Measurements from ENCODE around the gene RPS27L. TPM values are rescaled to one million over a fixed set of nuclear protein-coding genes. Genes with fewer than 3 reads are reported as not detected.

Gene RPS27L
- total RNA-seq, 1 experiment from 2014 or later: 77.0 TPM

DNA sequence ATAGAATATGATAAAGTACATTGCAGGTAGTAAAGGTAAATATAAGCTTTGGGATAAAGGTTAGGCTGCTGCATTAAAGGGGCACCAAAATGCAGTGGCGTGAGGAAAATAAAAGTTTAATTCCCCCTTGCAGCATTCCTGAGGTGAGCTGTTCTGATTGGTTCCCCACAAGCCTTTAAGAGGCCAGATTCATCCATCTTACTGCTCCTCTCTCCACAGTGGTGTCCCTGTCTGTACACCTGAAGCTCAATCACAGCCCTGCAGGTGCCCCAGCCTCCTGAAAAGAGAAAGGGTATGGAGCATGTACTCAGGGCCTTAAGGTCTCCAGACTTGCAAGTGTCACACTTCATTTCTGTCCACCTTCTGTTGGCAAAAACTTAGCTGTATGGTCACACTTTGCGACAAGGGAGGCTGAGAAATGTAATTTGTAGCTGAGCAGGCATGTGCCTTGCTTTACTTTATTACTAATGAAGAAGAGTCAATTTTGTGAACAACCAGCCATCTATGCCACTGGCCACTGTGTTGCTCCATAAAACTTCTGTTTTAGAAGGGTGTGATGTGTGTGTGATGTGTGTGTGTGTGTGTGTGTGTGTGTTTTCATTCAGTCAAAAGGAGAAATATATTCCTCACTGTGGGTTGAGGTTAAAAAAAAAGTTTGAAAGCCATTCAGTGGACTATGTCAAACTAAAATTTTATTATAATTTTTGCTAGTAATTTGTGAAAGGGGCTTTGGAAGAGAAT, 22.9 kb downstream of the RPS27L start:
- Histone ChIP-seq H3K9me3 (ENCODE audit: insufficient read depth, low read depth) (no peaks in the 10 kb centered on the region), H3K36me3 (ENCODE audit: low read depth) (no peaks in the 10 kb centered on the region), H3K79me2 (ENCODE audit: low read depth) (no peaks in the 10 kb centered on the region), H3K27me3 (ENCODE audit: insufficient read depth, low read depth) (no peaks in the 10 kb centered on the region), H3F3A (ENCODE audit: insufficient read depth, low read depth) (no peaks in the 10 kb centered on the region; the same call in 1 of the 2 replicates), H3K27ac (no peak overlapping the region), H3K4me2 (no peak overlapping the region; the same call in 1 of the 2 replicates), H4K20me1 (ENCODE audit: insufficient read depth) (no peaks in the 10 kb centered on the region), H2AFZ (no peak overlapping the region), H3K4me3 (no peak overlapping the region), H3K9me2 (ENCODE audit: insufficient read depth) (no peaks in the 10 kb centered on the region), H3K4me1 (replicated peaks; ENCODE audit: insufficient read depth) (peaks cover 29% of the 10 kb centered on the region)
- intact Hi-C loops (cut with micrococcal nuclease; ENCODE audit: unreplicated experiment): no loop called here
- POLR2A ChIA-PET (ENCODE audit: unreplicated experiment): interaction anchor here (0.6 kb wide), 1 partner anchor 16 kb away, joined by 3 read pairs; no protein-coding TSS in a partner anchor
- no TSS peak for BruUV-seq (replicated peaks)
- no peak for DNase-seq
- TF ChIP-seq, protein P1, sequence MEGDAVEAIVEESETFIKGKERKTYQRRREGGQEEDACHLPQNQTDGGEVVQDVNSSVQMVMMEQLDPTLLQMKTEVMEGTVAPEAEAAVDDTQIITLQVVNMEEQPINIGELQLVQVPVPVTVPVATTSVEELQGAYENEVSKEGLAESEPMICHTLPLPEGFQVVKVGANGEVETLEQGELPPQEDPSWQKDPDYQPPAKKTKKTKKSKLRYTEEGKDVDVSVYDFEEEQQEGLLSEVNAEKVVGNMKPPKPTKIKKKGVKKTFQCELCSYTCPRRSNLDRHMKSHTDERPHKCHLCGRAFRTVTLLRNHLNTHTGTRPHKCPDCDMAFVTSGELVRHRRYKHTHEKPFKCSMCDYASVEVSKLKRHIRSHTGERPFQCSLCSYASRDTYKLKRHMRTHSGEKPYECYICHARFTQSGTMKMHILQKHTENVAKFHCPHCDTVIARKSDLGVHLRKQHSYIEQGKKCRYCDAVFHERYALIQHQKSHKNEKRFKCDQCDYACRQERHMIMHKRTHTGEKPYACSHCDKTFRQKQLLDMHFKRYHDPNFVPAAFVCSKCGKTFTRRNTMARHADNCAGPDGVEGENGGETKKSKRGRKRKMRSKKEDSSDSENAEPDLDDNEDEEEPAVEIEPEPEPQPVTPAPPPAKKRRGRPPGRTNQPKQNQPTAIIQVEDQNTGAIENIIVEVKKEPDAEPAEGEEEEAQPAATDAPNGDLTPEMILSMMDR (conservative IDR thresholded peaks at IDR 0.05): no peak
- no peak for TF ChIP-seq EZH2 (IDR thresholded peaks at IDR 0.05; ENCODE audit: low read depth)
- CTCF ChIA-PET: no interaction called here

DNA sequence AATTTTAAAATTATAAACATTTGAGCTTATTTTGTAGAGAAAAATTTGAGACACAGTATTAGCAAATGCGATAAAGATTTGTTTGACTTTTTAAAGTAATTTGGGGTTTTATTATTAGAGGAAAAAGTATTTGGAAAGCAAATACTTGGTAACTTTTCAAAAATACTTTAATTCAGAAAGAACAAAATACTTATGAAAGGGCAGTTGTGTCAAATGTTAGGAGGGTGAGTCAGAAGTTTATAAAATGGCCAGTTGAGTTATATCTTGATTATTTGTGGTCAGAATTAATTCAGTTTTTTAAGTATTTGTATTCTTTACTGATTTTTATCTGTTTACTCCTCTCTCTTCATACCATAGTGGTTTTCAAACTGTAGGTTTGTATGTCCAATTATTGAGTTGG, 23.5 kb downstream of the RPS27L start:
- H3F3A ChIP-seq (ENCODE audit: insufficient read depth, low read depth): no peaks in the 10 kb centered on the region; the same call in 1 of the 2 replicates
- H3K9me3 ChIP-seq (ENCODE audit: insufficient read depth, low read depth): no peaks in the 10 kb centered on the region
- peak in 1 of 2 experiments; percentile 35 for DNase-seq
- H2AFZ ChIP-seq: no peak overlapping the region
- TF ChIP-seq, protein P1 (conservative IDR thresholded peaks at IDR 0.05): no peak
- TF ChIP-seq EZH2 (IDR thresholded peaks at IDR 0.05; ENCODE audit: low read depth): no peak
- peaks cover 29% of the 10 kb centered on the region for H3K4me1 ChIP-seq (replicated peaks; ENCODE audit: insufficient read depth)
- intact Hi-C loops (cut with micrococcal nuclease; ENCODE audit: unreplicated experiment): no loop called here
- POLR2A ChIA-PET (ENCODE audit: unreplicated experiment): interaction anchor here (0.6 kb wide), 1 partner anchor 17 kb away, joined by 3 read pairs; no protein-coding TSS in a partner anchor
- no peaks in the 10 kb centered on the region for H3K36me3 ChIP-seq (ENCODE audit: low read depth)
- H4K20me1 ChIP-seq (ENCODE audit: insufficient read depth): no peaks in the 10 kb centered on the region
- no peak overlapping the region for H3K4me3 ChIP-seq
- H3K27me3 ChIP-seq (ENCODE audit: insufficient read depth, low read depth): no peaks in the 10 kb centered on the region
- peak overlapping the region; percentile 37 for H3K27ac ChIP-seq
- BruUV-seq (replicated peaks): no TSS peak
- H3K4me2 ChIP-seq: no peak overlapping the region; the same call in 1 of the 2 replicates
- CTCF ChIA-PET: no interaction called here
- H3K79me2 ChIP-seq (ENCODE audit: low read depth): no peaks in the 10 kb centered on the region
- H3K9me2 ChIP-seq (ENCODE audit: insufficient read depth): peaks cover 2% of the 10 kb centered on the region; the same call in 1 of the 2 replicates

DNA sequence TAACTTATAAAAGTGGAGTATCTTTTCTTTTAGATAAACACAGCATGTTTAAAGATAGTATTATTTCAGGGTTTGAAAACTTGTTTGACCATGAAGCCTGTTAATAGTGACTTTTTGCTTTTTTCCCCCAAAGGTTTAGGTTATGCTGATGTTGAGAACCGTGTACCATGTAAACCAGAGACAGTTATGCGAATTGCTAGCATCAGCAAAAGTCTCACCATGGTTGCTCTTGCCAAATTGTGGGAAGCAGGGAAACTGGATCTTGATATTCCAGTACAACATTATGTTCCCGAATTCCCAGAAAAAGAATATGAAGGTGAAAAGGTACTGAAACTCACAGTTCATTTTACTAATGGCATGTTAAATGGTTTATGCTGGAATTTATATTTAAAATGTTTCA, 30.6 kb downstream of the RPS27L start:
- intact Hi-C loops (cut with micrococcal nuclease; ENCODE audit: unreplicated experiment): no loop called here
- no peak overlapping the region for H3K27ac ChIP-seq
- H3K4me2 ChIP-seq: no peak overlapping the region
- no peaks in the 10 kb centered on the region for H3K4me1 ChIP-seq (replicated peaks; ENCODE audit: insufficient read depth)
- CTCF ChIA-PET: no interaction called here
- no peaks in the 10 kb centered on the region for H3K9me3 ChIP-seq (ENCODE audit: insufficient read depth, low read depth)
- H3K9me2 ChIP-seq (ENCODE audit: insufficient read depth): peaks cover 2% of the 10 kb centered on the region; the same call in 1 of the 2 replicates
- no TSS peak for BruUV-seq (replicated peaks)
- H3K4me3 ChIP-seq: no peak overlapping the region
- no peak overlapping the region for H2AFZ ChIP-seq
- POLR2A ChIA-PET (ENCODE audit: unreplicated experiment): no interaction called here
- H3K79me2 ChIP-seq (ENCODE audit: low read depth): no peaks in the 10 kb centered on the region
- no peaks in the 10 kb centered on the region for H3K27me3 ChIP-seq (ENCODE audit: insufficient read depth, low read depth)
- H3F3A ChIP-seq (ENCODE audit: insufficient read depth, low read depth): no peaks in the 10 kb centered on the region; the same call in 1 of the 2 replicates
- H4K20me1 ChIP-seq (ENCODE audit: insufficient read depth): no peaks in the 10 kb centered on the region
- TF ChIP-seq, protein P1 (conservative IDR thresholded peaks at IDR 0.05): no peak
- TF ChIP-seq EZH2 (IDR thresholded peaks at IDR 0.05; ENCODE audit: low read depth): no peak
- no peaks in the 10 kb centered on the region; the same call in 1 of the 2 replicates for H3K36me3 ChIP-seq (ENCODE audit: low read depth)
- no peak for DNase-seq
